Measurements from ENCODE around the gene LAT.
"Not testable (repeated sequence)": the region's sequence is repeated elsewhere in the genome, so short reads cannot be mapped to it uniquely, and the experiment has no call there.

LAT gene

DNA sequence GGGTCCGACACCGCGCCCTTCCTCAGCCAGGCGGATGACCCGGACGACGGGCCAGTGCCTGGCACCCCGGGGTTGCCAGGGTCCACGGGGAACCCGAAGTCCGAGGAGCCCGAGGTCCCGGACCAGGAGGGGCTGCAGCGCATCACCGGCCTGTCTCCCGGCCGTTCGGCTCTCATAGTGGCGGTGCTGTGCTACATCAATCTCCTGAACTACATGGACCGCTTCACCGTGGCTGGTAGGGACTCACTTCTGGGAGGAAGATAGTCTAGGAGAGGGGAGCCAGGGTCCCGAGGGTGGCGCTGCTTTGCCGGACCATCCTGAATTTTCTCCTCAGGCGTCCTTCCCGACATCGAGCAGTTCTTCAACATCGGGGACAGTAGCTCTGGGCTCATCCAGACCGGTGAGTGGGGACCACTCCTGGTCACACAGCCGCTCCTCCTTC, 9.7 kb upstream of the LAT start:
- peaks cover 2 to 27% (median 19%) of the 10 kb centered on the region in 5 donors for H3K4me1 ChIP-seq (ENCODE audit: control insufficient read depth in 5 of 5, insufficient read depth in 5 of 5, low read length in 5 of 5)
- peak overlapping the region; percentile 72 for H3K27ac ChIP-seq (ENCODE audit: low read depth, low read length)
- H3K9ac ChIP-seq (ENCODE audit: low read length in 5 of 5), result peak overlapping the region; percentile 68 to 98 (median 94)
- H3K4me3 ChIP-seq (ENCODE audit: low read depth in 1 of 5, low read length in 5 of 5), result peak overlapping the region; percentile 77 to 100 (median 99)
- peaks cover 0 to 30% (median 21%) of the 10 kb centered on the region in 5 donors for H3K36me3 ChIP-seq (ENCODE audit: control insufficient read depth in 5 of 5, insufficient read depth in 5 of 5, low read length in 5 of 5)
- H3K27me3 ChIP-seq (ENCODE audit: control insufficient read depth in 5 of 5, insufficient read depth in 4 of 5, low read length in 5 of 5), result no peaks in the 10 kb centered on the region
- H3K9me3 ChIP-seq (ENCODE audit: control insufficient read depth in 5 of 5, low read length in 5 of 5), result no peaks in the 10 kb centered on the region

DNA sequence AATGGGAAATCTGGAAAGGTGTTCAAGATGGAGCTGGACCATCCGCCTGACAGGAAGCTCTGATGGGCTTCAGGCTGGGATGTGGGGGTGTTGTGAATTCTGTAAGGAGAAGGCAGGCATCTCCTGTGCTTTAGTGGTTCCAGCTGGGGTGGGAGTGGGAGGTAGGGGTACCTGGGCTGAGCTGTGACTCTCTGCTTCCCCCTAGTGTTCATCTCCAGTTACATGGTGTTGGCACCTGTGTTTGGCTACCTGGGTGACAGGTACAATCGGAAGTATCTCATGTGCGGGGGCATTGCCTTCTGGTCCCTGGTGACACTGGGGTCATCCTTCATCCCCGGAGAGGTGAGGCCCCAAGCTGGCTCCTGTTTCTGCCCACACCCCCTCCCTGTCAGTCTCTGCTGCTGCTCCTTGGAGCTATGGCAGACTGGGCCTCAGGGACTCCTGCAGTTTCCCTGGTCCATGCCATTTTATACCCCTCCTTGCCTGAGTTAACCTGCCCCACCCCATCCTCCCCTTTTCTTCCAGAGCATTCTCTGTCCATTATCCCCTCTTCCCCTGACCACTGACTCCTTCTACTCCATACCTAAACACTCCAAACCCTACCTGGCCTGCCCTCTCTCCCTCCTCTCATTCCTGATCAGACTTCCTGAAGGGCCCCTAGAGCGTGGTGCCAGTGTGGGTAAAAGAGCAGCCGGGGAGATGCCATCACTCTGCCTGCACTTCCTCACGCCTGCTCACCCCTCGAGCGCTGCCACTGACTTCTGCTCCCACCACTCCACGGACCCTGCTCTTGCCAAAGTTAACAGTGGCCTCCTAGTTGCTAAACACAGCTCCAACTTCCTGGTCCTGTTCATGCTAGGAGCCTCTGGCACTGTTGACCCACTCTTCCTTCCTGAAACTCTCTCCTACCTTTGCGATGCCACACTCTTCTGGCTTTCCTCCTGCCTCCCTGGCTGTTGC, 6.9 kb upstream of the LAT start:
- Histone ChIP-seq H3K9me3 (ENCODE audit: control insufficient read depth in 5 of 5, low read length in 5 of 5) (peaks cover 0 to 8% (median 7%) of the 10 kb centered on the region in 5 donors), H3K36me3 (ENCODE audit: control insufficient read depth in 5 of 5, insufficient read depth in 5 of 5, low read length in 5 of 5) (peaks cover 0 to 57% (median 45%) of the 10 kb centered on the region in 5 donors), H3K4me3 (ENCODE audit: low read depth in 1 of 5, low read length in 5 of 5) (no peak overlapping the region), H3K27ac (ENCODE audit: low read depth, low read length) (no peak overlapping the region), H3K9ac (ENCODE audit: low read length in 5 of 5) (no peak overlapping the region), H3K27me3 (ENCODE audit: control insufficient read depth in 5 of 5, insufficient read depth in 4 of 5, low read length in 5 of 5) (no peaks in the 10 kb centered on the region), H3K4me1 (ENCODE audit: control insufficient read depth in 5 of 5, insufficient read depth in 5 of 5, low read length in 5 of 5) (peaks cover 2 to 27% (median 19%) of the 10 kb centered on the region in 5 donors)

DNA sequence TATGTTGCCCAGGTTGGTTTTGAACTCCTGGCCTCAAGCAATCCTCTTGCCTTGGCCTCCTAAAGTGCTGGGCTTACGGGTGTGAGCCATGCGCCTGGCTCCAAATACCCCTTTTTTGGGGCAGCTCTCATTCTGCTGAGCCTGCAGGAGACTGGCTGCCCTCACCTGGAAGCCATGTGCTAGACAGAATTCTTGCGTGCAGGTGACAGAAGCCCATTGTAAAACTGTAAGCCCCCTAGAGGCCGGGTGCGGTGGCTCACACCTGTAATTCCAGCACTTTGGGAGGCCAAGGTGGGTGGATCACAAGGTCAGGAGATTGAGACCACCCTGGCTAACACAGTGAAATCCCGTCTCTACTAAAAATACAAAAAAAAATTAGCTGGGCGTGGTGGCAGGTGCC, 4.5 kb upstream of the LAT start:
- Histone ChIP-seq H3K36me3 (ENCODE audit: control insufficient read depth in 5 of 5, insufficient read depth in 5 of 5, low read length in 5 of 5) (peaks cover 0 to 80% (median 65%) of the 10 kb centered on the region in 5 donors), H3K4me1 (ENCODE audit: control insufficient read depth in 5 of 5, insufficient read depth in 5 of 5, low read length in 5 of 5) (peaks cover under 1 to 19% (median 7%) of the 10 kb centered on the region in 5 donors)
- not testable (repeated sequence) for H3K9me3 ChIP-seq (ENCODE audit: control insufficient read depth in 5 of 5, low read length in 5 of 5); H3K4me3 ChIP-seq (ENCODE audit: low read depth in 1 of 5, low read length in 5 of 5); H3K27ac ChIP-seq (ENCODE audit: low read depth, low read length); H3K9ac ChIP-seq (ENCODE audit: low read length in 5 of 5); H3K27me3 ChIP-seq (ENCODE audit: control insufficient read depth in 5 of 5, insufficient read depth in 4 of 5, low read length in 5 of 5)

DNA sequence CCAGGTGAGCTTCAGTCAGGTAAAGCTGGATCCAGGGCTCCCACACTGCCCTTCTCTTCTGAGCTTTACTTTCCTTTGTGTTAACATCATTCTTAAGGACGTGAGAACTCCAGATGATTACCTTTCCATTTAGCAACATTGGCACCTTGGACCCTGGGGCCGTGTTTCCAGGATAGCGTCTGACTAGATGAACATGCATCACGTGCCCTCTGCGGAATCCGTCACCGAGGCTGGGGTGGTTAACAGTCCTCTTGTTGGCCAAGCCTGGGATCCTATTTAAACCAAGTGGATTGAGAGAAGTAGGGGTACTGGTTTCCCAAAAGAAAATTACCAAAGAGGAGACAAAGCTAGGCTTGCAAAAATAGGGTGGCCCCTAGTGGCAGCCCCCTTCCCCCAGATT, 3.9 kb upstream of the LAT start:
- Histone ChIP-seq H3K36me3 (ENCODE audit: control insufficient read depth in 5 of 5, insufficient read depth in 5 of 5, low read length in 5 of 5) (peaks cover 0 to 86% (median 69%) of the 10 kb centered on the region in 5 donors), H3K27ac (ENCODE audit: low read depth, low read length) (no peak overlapping the region), H3K9me3 (ENCODE audit: control insufficient read depth in 5 of 5, low read length in 5 of 5) (peaks cover 0 to 8% (median 7%) of the 10 kb centered on the region in 5 donors), H3K4me1 (ENCODE audit: control insufficient read depth in 5 of 5, insufficient read depth in 5 of 5, low read length in 5 of 5) (peaks cover 0 to 13% (median under 1%) of the 10 kb centered on the region in 5 donors), H3K4me3 (ENCODE audit: low read depth in 1 of 5, low read length in 5 of 5) (no peak overlapping the region), H3K27me3 (ENCODE audit: control insufficient read depth in 5 of 5, insufficient read depth in 4 of 5, low read length in 5 of 5) (no peaks in the 10 kb centered on the region), H3K9ac (ENCODE audit: low read length in 5 of 5) (no peak overlapping the region)

DNA sequence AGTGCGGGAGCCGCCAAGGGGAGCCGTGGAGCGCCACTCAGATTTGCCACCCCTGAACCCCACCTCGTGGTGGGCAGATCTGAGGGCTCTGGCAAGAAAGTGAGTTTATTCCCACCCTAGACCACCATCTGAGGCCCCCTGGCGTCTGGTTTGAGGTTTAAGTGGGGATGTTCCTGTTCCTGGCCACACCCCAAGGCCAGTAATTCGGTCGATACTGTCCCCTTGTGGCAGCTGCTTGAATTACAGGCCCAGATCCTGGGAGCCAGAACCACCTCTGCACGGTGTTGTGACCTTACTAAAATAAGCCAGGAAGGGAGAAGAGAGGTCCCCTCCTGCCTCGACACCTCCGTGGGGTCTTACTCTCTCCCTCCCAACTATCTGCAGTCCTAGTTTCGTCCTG, 3.3 kb upstream of the LAT start:
- H3K27me3 ChIP-seq (ENCODE audit: control insufficient read depth in 5 of 5, insufficient read depth in 4 of 5, low read length in 5 of 5), result no peaks in the 10 kb centered on the region
- H3K36me3 ChIP-seq (ENCODE audit: control insufficient read depth in 5 of 5, insufficient read depth in 5 of 5, low read length in 5 of 5), result peaks cover 0 to 91% (median 74%) of the 10 kb centered on the region in 5 donors
- H3K4me1 ChIP-seq (ENCODE audit: control insufficient read depth in 5 of 5, insufficient read depth in 5 of 5, low read length in 5 of 5), result peaks cover 0 to 7% (median 0%) of the 10 kb centered on the region in 5 donors
- no peak overlapping the region for H3K9ac ChIP-seq (ENCODE audit: low read length in 5 of 5)
- peaks cover 0 to 9% (median 7%) of the 10 kb centered on the region in 5 donors for H3K9me3 ChIP-seq (ENCODE audit: control insufficient read depth in 5 of 5, low read length in 5 of 5)
- H3K27ac ChIP-seq (ENCODE audit: low read depth, low read length), result no peak overlapping the region
- no peak overlapping the region for H3K4me3 ChIP-seq (ENCODE audit: low read depth in 1 of 5, low read length in 5 of 5)

DNA sequence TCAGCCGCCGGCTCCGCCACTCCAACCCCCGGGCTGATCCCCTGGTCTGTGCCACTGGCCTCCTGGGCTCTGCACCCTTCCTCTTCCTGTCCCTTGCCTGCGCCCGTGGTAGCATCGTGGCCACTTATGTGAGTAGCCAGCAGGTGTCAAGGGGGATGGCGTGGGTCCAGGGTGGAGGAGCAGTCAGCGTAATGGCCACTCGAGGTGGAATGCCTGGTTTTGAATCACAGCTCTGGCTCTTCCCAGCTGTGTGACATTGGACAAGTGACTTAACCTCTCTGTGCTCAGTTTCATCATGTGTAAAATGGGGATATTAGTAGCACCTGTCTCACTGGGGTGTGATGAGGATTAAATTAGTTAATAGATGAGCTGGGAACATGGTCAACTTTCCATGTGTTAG, 2.4 kb upstream of the LAT start:
- Histone ChIP-seq H3K27ac (ENCODE audit: low read depth, low read length) (no peak overlapping the region), H3K9ac (ENCODE audit: low read length in 5 of 5) (no peak overlapping the region), H3K4me3 (ENCODE audit: low read depth in 1 of 5, low read length in 5 of 5) (no peak overlapping the region), H3K9me3 (ENCODE audit: control insufficient read depth in 5 of 5, low read length in 5 of 5) (peaks cover 0 to 14% (median 11%) of the 10 kb centered on the region in 5 donors), H3K36me3 (ENCODE audit: control insufficient read depth in 5 of 5, insufficient read depth in 5 of 5, low read length in 5 of 5) (peaks cover 4 to 94% (median 83%) of the 10 kb centered on the region in 5 donors), H3K27me3 (ENCODE audit: control insufficient read depth in 5 of 5, insufficient read depth in 4 of 5, low read length in 5 of 5) (no peaks in the 10 kb centered on the region), H3K4me1 (ENCODE audit: control insufficient read depth in 5 of 5, insufficient read depth in 5 of 5, low read length in 5 of 5) (peaks cover 0 to 7% (median 0%) of the 10 kb centered on the region in 5 donors)

DNA sequence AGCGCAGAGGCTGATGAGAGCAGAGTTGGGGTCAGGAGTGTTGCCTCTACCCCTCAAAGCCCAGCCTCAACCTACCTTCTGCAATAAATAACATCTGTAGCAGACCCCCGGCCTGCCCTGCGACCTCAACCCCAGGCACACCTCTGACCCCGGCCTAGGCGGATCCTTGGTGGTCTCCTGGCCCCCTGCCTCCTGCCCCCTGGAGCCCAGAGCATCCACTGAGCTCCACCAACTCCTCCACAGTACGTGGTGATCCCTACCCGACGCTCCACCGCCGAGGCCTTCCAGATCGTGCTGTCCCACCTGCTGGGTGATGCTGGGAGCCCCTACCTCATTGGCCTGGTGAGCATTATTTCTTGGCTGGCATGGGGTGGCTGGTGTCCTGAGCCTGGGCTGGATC, 1.9 kb upstream of the LAT start:
- H3K4me3 ChIP-seq (ENCODE audit: low read depth in 1 of 5, low read length in 5 of 5), result no peak overlapping the region
- H3K36me3 ChIP-seq (ENCODE audit: control insufficient read depth in 5 of 5, insufficient read depth in 5 of 5, low read length in 5 of 5), result peaks cover 5 to 92% (median 83%) of the 10 kb centered on the region in 5 donors
- no peak overlapping the region for H3K27ac ChIP-seq (ENCODE audit: low read depth, low read length)
- H3K4me1 ChIP-seq (ENCODE audit: control insufficient read depth in 5 of 5, insufficient read depth in 5 of 5, low read length in 5 of 5), result peaks cover 0 to 7% (median 0%) of the 10 kb centered on the region in 5 donors
- no peak overlapping the region for H3K9ac ChIP-seq (ENCODE audit: low read length in 5 of 5)
- H3K9me3 ChIP-seq (ENCODE audit: control insufficient read depth in 5 of 5, low read length in 5 of 5), result peaks cover 0 to 15% (median 12%) of the 10 kb centered on the region in 5 donors
- no peaks in the 10 kb centered on the region for H3K27me3 ChIP-seq (ENCODE audit: control insufficient read depth in 5 of 5, insufficient read depth in 4 of 5, low read length in 5 of 5)

DNA sequence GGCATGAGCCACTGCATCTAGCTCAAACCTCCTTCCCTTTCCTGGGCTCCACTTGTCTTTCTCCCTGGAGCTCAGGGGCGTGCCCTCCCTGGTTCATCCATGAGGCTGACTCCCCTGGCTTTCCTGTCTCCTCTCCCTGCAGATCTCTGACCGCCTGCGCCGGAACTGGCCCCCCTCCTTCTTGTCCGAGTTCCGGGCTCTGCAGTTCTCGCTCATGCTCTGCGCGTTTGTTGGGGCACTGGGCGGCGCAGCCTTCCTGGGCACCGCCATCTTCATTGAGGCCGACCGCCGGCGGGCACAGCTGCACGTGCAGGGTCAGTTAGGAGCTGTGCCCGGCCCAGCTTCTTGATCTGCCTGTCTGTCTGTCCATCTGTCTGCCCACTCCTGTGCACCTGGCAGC, 1.2 kb upstream of the LAT start:
- H3K9ac ChIP-seq (ENCODE audit: low read length in 5 of 5), result no peak overlapping the region
- peak overlapping the region in 1 of 5 donors; percentile 31 for H3K4me3 ChIP-seq (ENCODE audit: low read depth in 1 of 5, low read length in 5 of 5)
- H3K27me3 ChIP-seq (ENCODE audit: control insufficient read depth in 5 of 5, insufficient read depth in 4 of 5, low read length in 5 of 5), result no peaks in the 10 kb centered on the region
- peaks cover 0 to 7% (median 0%) of the 10 kb centered on the region in 5 donors for H3K4me1 ChIP-seq (ENCODE audit: control insufficient read depth in 5 of 5, insufficient read depth in 5 of 5, low read length in 5 of 5)
- no peak overlapping the region for H3K27ac ChIP-seq (ENCODE audit: low read depth, low read length)
- peaks cover 5 to 90% (median 79%) of the 10 kb centered on the region in 5 donors for H3K36me3 ChIP-seq (ENCODE audit: control insufficient read depth in 5 of 5, insufficient read depth in 5 of 5, low read length in 5 of 5)
- H3K9me3 ChIP-seq (ENCODE audit: control insufficient read depth in 5 of 5, low read length in 5 of 5), result peaks cover 0 to 15% (median 12%) of the 10 kb centered on the region in 5 donors

DNA sequence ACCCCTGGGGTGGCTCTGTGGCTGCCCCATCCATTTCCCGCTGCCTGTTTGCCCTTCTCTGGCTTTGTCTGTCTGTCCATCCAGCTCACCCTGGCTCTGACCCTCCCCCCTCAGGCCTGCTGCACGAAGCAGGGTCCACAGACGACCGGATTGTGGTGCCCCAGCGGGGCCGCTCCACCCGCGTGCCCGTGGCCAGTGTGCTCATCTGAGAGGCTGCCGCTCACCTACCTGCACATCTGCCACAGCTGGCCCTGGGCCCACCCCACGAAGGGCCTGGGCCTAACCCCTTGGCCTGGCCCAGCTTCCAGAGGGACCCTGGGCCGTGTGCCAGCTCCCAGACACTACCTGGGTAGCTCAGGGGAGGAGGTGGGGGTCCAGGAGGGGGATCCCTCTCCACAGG, 761 bp upstream of the LAT start:
- no peaks in the 10 kb centered on the region for H3K27me3 ChIP-seq (ENCODE audit: control insufficient read depth in 5 of 5, insufficient read depth in 4 of 5, low read length in 5 of 5)
- no peak overlapping the region for H3K9ac ChIP-seq (ENCODE audit: low read length in 5 of 5)
- H3K4me1 ChIP-seq (ENCODE audit: control insufficient read depth in 5 of 5, insufficient read depth in 5 of 5, low read length in 5 of 5), result peaks cover 0 to 7% (median 0%) of the 10 kb centered on the region in 5 donors
- peaks cover 0 to 15% (median 12%) of the 10 kb centered on the region in 5 donors for H3K9me3 ChIP-seq (ENCODE audit: control insufficient read depth in 5 of 5, low read length in 5 of 5)
- H3K4me3 ChIP-seq (ENCODE audit: low read depth in 1 of 5, low read length in 5 of 5), result peak overlapping the region in 1 of 5 donors; percentile 31
- peaks cover 5 to 90% (median 76%) of the 10 kb centered on the region in 5 donors for H3K36me3 ChIP-seq (ENCODE audit: control insufficient read depth in 5 of 5, insufficient read depth in 5 of 5, low read length in 5 of 5)
- no peak overlapping the region for H3K27ac ChIP-seq (ENCODE audit: low read depth, low read length)
